ENCODE measurements around the gene LPP. TPM values are rescaled to one million over a fixed set of nuclear protein-coding genes. Genes with fewer than 3 reads are reported as not detected.

LPP gene
- total and polyA plus RNA-seq, 2 of the 13 experiments (the other 11 are each of a cell fraction or from before 2014, with no cell fraction given): 19.2 to 29.9 TPM

GRCh38 chr3:188296761-188297612 is 143.0 kb downstream of the LPP start (continued):
- TF ChIP-seq LCORL (IDR thresholded peaks at IDR 0.05) (peak; percentile 97), LCORL (CRISPR knock-in tag; IDR thresholded peaks at IDR 0.05) (peak; percentile 99), ZSCAN9 (CRISPR knock-in tag; IDR thresholded peaks at IDR 0.05; ENCODE audit: borderline replicate concordance) (peak; percentile 96), ZNF784 (CRISPR knock-in tag; IDR thresholded peaks at IDR 0.05; ENCODE audit: borderline replicate concordance) (peak; percentile 92; the same call in 1 of the 2 replicates), ARNTL (CRISPR knock-in tag; IDR thresholded peaks at IDR 0.05) (peak; percentile 83), YY1 (IDR thresholded peaks at IDR 0.05; ENCODE audit: insufficient read depth, insufficient replicate concordance, low read depth, low read length) (peak; percentile 40), FOXA3 (CRISPR knock-in tag; IDR thresholded peaks at IDR 0.05) (peak; percentile 99), NR2F6 (IDR thresholded peaks at IDR 0.05) (peak; percentile 88), NR2F6 (CRISPR knock-in tag; IDR thresholded peaks at IDR 0.05) (peak; percentile 93), ZFP62 (CRISPR knock-in tag; IDR thresholded peaks at IDR 0.05) (no peak), SOX13 (IDR thresholded peaks at IDR 0.05) (peak; percentile 90), SOX13 (CRISPR knock-in tag; conservative IDR thresholded peaks at IDR 0.05 in 1 of 2, IDR thresholded peaks at IDR 0.05 in 1 of 2) (peak in 1 of 2 experiments; percentile 96; a peak in 2 of 4 replicates), ZNF136 (CRISPR knock-in tag; IDR thresholded peaks at IDR 0.05; ENCODE audit: low read depth) (peak; percentile 55; the same call in 1 of the 2 replicates), FOXJ3 (CRISPR knock-in tag; IDR thresholded peaks at IDR 0.05; ENCODE audit: borderline replicate concordance) (peak; percentile 96), MYPOP (CRISPR knock-in tag; IDR thresholded peaks at IDR 0.05) (peak; percentile 60; the same call in 1 of the 2 replicates), SNAPC2 (CRISPR knock-in tag; IDR thresholded peaks at IDR 0.05) (peak; percentile 65; the same call in 1 of the 2 replicates), ZNF34 (CRISPR knock-in tag; IDR thresholded peaks at IDR 0.05; ENCODE audit: borderline replicate concordance) (peak; percentile 67; the same call in 1 of the 2 replicates), TEF (CRISPR knock-in tag; IDR thresholded peaks at IDR 0.05) (peak; percentile 99), ZNF615 (CRISPR knock-in tag; IDR thresholded peaks at IDR 0.05; ENCODE audit: borderline replicate concordance) (peak; percentile 58; the same call in 1 of the 2 replicates), GTF3A (CRISPR knock-in tag; conservative IDR thresholded peaks at IDR 0.05) (0 out of 2 replicates have a peak, but pooled peaks have one; percentile 77), ARNT2 (CRISPR knock-in tag; IDR thresholded peaks at IDR 0.05; ENCODE audit: low read depth) (peak; percentile 73), GABPB1 (CRISPR knock-in tag; IDR thresholded peaks at IDR 0.05) (peak; percentile 58; the same call in 1 of the 2 replicates), HOXA7 (CRISPR knock-in tag; IDR thresholded peaks at IDR 0.05) (no peak), SYNCRIP (IDR thresholded peaks at IDR 0.05; ENCODE audit: insufficient read depth, low read depth, low read length) (no peak)
